NCI-H748 (cell line): ENCODE results near the gene CAVIN2.

ENCODE experiments used
- DNase-seq: peaks from one replicate; lab custom pipeline; 2025; ENCODE audit not compliant: unreplicated experiment; lab: John Stamatoyannopoulos, UW

CAVIN2 gene

DNA sequence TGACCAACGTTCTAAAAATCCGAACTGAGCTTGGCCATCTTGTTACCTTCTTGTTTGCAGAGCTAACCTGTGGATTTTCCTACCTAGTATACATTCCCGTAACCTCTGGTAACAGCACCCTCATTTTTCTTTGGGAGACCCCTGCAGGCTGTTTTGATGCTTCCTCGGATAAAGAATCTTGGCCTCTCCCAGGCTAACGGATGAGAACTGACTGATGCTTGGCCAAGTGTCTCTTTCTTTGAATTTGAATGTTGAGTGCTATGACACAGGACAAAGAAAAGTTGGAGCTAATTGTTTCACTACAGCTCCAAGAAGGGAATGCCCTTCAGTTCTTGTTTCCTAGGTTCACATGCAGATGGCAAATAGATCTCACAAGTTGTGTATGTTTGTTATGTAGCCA, 19.3 kb upstream of the CAVIN2 start:
- DNase-seq = no peak

DNA sequence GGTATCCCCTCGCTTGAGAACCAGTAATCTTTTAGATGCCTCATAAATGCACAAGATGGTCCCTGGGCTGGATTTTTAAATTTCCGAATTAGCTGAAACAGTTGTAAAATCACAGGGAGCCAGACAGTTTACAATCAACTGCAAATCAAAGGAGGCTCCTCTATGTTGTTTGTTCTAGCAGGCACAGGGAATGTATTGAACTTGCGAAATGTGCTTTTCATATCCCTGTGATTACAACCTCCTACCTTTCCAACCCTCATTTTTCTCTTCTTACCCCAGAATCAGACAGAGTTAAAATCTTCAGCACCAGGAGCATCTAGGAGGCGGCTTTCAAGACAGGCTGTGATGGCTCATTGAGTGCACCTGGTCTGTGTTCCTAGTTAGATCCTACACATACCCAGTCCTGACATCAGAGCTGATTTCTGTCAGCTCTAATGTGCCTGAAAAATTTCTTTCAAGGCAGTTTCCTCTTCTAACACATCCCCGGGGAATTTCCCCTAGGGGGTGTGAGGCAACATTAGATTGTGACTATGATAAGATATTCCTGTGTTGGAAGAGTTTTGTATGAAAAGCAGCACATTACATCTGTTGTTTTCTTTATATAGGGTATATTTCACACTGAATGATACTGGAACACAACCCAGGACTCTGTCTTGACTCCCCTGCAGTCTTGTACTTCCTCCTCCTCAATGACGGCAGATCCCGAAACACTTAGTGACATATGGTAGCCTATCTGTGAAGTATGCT, 17.9 kb upstream of the CAVIN2 start:
- no peak for DNase-seq

GRCh38 chr2:191863988-191864387, 17.1 kb upstream of the CAVIN2 start:
- DNase-seq = no peak

- no peak for DNase-seq
These were observed 15.4 kb upstream of the CAVIN2 start for GRCh38 chr2:191862156-191862775.

- no peak for DNase-seq
These were observed 14.0 kb upstream of the CAVIN2 start for GRCh38 chr2:191860760-191861466.

- DNase-seq = no peak
These were observed 12.8 kb upstream of the CAVIN2 start for GRCh38 chr2:191859681-191860080.

- DNase-seq = no peak
These were observed 11.0 kb upstream of the CAVIN2 start for GRCh38 chr2:191857886-191858285.

- peak; percentile 63 for DNase-seq
These were observed 10.4 kb upstream of the CAVIN2 start for GRCh38 chr2:191857259-191857805.

- DNase-seq = no peak
These were observed 9.4 kb upstream of the CAVIN2 start for GRCh38 chr2:191856111-191856876.

GRCh38 chr2:191855382-191855781, 8.5 kb upstream of the CAVIN2 start:
- DNase-seq = no peak

GRCh38 chr2:191854382-191855372, 7.8 kb upstream of the CAVIN2 start:
- no peak for DNase-seq

- no peak for DNase-seq
These were observed 7.0 kb upstream of the CAVIN2 start for GRCh38 chr2:191853843-191854242.

GRCh38 chr2:191851158-191851557, 4.3 kb upstream of the CAVIN2 start:
- DNase-seq = no peak

DNA sequence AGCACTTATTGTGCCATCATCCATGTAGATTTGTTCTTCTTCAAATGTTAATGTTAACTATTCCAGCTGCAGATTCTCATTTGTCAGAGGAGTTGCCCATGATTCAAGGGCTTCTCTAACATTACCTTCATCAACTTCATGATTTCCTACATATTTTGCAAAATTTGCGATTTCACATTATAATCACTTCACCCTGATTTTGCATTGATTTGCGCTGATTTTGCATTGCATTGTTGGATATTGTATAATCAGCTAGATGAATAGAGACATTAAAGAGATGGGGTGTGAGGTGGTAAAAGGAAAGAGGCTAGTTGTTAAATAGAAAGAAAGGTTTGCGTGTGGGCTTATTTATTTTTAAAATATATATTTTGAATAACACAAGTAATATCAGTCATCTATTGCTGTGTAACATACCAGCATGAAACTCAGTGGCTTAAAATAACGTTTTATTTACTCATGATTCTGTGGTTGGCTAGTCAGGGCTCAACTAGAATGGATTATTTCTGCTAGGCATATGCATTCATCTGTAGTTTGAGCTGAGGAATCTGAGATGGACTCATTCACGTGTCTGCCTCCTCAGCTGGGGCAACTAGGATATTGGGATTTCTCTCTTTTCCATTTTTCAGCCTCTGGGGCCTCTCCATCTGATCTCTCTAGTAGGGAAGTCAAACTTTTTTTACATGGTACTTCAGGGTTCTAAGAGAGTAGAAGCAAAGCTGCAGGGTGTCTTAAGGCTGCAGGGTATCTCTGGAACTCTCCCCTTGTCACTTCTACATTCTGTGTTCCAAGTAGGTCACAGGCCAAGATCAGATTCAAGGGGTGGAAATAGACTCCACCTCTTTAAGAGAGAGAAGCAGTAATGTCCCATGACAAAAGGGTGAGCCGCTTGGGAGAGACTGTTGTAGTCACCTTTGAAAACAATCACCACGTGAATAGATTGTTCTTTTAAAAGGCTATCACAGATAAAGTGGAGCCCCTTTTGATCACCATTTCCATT, 2.2 kb upstream of the CAVIN2 start:
- no peak for DNase-seq

DNA sequence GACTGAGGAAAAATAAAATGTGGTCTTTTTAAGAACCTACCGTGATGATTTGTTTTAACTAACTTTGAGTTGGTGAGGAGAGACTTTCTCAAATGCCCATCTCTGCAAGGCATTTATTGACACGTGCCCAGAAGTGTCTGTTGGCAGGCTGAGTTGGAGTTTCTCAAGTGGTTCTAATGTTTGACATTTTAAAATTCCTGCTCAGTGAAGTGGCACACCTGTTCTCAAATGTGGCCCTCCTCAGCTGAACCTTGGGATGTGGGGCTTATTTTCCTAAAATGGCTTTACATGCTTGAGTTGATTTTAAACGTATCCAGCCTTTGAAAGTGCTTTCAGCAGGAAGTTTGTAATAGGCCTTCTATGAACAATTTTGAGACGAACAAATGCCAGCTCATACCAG, 876 bp upstream of the CAVIN2 start:
- no peak for DNase-seq

DNA sequence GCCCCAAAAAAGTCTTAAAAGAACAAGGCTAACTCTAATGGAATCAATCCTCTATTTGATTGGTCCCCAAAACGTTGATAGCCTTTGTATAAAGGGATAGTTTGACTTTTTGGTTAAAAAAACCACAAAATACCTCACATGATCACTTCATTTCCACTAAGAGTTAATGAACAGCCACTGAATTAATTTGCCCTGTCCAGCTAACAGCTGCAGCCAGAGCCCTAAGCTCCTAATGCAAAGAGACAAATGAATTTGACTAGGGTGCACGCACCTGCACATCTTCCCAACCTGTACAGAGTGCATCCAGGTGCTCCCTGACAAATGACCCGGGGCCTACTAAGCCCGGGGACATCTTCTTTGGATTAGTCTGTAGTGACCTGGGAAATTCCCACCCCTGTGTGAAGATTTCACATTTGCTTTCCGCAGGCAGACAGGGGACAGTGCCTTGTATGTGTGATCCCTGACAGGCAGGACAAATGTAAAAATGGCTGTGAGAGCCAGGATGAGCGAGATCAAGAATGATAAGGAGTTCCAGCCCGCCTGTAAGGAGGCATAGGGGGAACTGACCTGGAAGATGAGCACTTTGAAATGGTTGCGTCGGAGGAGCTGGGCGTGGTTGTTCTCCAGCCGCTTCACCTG, 893 bp downstream of the CAVIN2 start:
- no peak for DNase-seq

- DNase-seq = no peak
These were observed 1.6 kb downstream of the CAVIN2 start for GRCh38 chr2:191845248-191845715.

GRCh38 chr2:191844706-191845105, 2.2 kb downstream of the CAVIN2 start:
- no peak for DNase-seq
